Calu3 (cell line): Measurements from ENCODE around the gene FGF14. TPM values are rescaled to one million over a fixed set of nuclear protein-coding genes. Genes with fewer than 3 reads are reported as not detected.

Source experiments
- BruUV-seq: library from RNA; stranded (reverse); fragments of 400-500 nt; replicated peaks from 2 replicates; lab custom pipeline; 2021; lab: Mats Ljungman, UMichigan
- CTCF ChIA-PET: fragments of 300-600 bp; sonication (Branson Sonifier 250); formaldehyde crosslinking; loops from one replicate; lab custom pipeline; 2022; ENCODE audit warnings: antibody characterized with exemption; lab: Charles Lee
- DNase-seq: peaks from one replicate; pipeline ENCODE4 v3.0.0; 2022
- H3K27ac Mint-ChIP-seq: one replicate; pipeline ENCODE4 v1.8.0; 2022; ENCODE audit warnings: mixed read lengths; ENCODE audit not compliant: unreplicated experiment
- H3K27me3 Mint-ChIP-seq: one replicate; pipeline ENCODE4 v1.8.0; 2022; ENCODE audit warnings: mixed read lengths; ENCODE audit not compliant: unreplicated experiment
- H3K36me3 Mint-ChIP-seq: one replicate; pipeline ENCODE4 v1.8.0; 2022; ENCODE audit warnings: mild to moderate bottlenecking, moderate library complexity, mixed read lengths; ENCODE audit not compliant: insufficient read depth, unreplicated experiment
- H3K4me1 Mint-ChIP-seq: one replicate; pipeline ENCODE4 v1.8.0; 2022; ENCODE audit warnings: mild to moderate bottlenecking, low read depth, mixed read lengths; ENCODE audit not compliant: unreplicated experiment
- H3K4me3 Mint-ChIP-seq: one replicate; pipeline ENCODE4 v1.8.0; 2022; ENCODE audit warnings: mild to moderate bottlenecking, low read depth, moderate library complexity, mixed read lengths; ENCODE audit not compliant: unreplicated experiment
- H3K9me3 Mint-ChIP-seq: one replicate; pipeline ENCODE4 v1.8.0; 2022; ENCODE audit warnings: low read depth, mixed read lengths; ENCODE audit not compliant: unreplicated experiment
- intact Hi-C: fragments of 100-400 bp; cut with micrococcal nuclease; formaldehyde crosslinking; loops from one replicate; pipeline ENCODE4 v1.10.0; 2022; ENCODE audit not compliant: unreplicated experiment
- total RNA-seq: library from RNA; stranded (reverse); gene quantifications from 2 replicates; pipeline ENCODE4 v1.2.3, GENCODE V29; 2022
- TF ChIP-seq, protein P1 (sequence below): fragments of 200-600 bp; IDR thresholded peaks from one replicate; pipeline ENCODE4 v1.8.0; 2022; ENCODE audit warnings: antibody characterized with exemption; ENCODE audit not compliant: unreplicated experiment

The FGF14 gene
- total RNA-seq, 1 experiment from 2014 or later = 0.21 TPM

DNA sequence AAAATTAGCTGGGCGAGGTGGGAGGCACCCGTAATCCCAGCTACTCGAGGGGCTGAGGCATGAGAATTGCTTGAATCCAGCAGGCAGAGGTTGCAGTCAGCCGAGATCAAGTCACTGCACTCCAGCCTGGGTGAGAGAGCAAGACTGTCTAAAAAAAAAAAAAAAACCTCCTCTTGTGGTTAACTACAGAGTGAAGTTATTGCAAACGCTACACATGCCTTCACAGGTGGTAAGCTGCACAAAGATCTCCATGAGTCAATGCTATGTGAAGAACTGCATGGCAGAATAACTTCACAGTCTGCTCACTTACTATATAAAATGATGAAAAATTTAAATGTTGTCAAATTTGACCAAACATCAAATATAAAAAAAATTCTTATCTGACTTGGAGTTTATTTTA, 436.8 kb downstream of the FGF14 start:
- Mint-ChIP-seq H3K9me3 (no peaks in the 10 kb centered on the region), H3K27ac (no peak overlapping the region), H3K27me3 (no peaks in the 10 kb centered on the region), H3K4me3 (no peak overlapping the region), H3K4me1 (no peaks in the 10 kb centered on the region), H3K36me3 (no peaks in the 10 kb centered on the region)
- BruUV-seq = no TSS peak
- TF ChIP-seq, protein P1, sequence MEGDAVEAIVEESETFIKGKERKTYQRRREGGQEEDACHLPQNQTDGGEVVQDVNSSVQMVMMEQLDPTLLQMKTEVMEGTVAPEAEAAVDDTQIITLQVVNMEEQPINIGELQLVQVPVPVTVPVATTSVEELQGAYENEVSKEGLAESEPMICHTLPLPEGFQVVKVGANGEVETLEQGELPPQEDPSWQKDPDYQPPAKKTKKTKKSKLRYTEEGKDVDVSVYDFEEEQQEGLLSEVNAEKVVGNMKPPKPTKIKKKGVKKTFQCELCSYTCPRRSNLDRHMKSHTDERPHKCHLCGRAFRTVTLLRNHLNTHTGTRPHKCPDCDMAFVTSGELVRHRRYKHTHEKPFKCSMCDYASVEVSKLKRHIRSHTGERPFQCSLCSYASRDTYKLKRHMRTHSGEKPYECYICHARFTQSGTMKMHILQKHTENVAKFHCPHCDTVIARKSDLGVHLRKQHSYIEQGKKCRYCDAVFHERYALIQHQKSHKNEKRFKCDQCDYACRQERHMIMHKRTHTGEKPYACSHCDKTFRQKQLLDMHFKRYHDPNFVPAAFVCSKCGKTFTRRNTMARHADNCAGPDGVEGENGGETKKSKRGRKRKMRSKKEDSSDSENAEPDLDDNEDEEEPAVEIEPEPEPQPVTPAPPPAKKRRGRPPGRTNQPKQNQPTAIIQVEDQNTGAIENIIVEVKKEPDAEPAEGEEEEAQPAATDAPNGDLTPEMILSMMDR = no peak
- intact Hi-C loops = no loop called here
- DNase-seq = no peak
- CTCF ChIA-PET = no interaction called here

DNA sequence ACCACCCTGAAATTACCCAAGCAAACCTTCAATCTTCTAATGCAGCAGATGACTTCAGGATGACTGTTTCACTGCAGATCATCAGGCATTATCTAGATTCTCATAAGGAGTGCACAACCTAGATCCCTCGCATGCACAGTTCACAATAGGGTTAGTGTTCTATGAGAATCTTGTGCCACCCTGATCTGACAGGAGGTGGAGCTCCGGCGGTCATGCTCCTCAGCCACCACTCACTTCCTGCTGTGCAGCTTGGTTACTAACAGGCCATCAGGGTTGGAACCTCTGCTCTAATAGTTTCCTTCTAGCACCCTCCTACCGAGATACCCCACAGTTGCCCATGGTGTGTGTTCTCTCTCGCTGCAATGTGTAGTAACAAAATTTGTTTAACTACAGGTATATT, 442.8 kb downstream of the FGF14 start:
- Mint-ChIP-seq H3K4me3 (no peak overlapping the region), H3K4me1 (no peaks in the 10 kb centered on the region), H3K9me3 (no peaks in the 10 kb centered on the region), H3K27ac (no peak overlapping the region), H3K36me3 (no peaks in the 10 kb centered on the region), H3K27me3 (no peaks in the 10 kb centered on the region)
- no TSS peak for BruUV-seq
- peak; percentile 9 for DNase-seq
- TF ChIP-seq, protein P1 = no peak
- intact Hi-C loops = no loop called here
- CTCF ChIA-PET = no interaction called here

DNA sequence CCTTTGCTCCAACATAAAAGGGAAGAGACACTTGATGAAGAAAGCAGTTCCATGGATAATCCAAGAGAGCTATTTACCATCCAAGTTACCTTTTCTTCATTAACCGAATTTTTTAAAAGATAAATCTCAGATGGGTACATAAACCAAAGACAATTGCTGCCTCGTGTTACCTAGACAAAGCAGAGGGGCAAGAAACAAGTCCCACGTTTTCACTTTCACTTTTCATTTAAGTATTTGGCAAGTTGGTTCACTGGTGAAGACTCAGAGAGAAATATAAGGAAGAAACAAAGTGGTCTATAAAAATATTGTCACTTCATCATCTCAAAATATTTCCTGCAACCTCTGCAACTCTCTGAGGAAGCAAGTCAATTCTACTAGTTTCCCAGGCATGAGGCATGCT, 446.1 kb downstream of the FGF14 start:
- Mint-ChIP-seq H3K9me3 (no peaks in the 10 kb centered on the region), H3K4me1 (no peaks in the 10 kb centered on the region), H3K27me3 (no peaks in the 10 kb centered on the region), H3K4me3 (no peak overlapping the region), H3K27ac (no peak overlapping the region), H3K36me3 (no peaks in the 10 kb centered on the region)
- intact Hi-C loops = no loop called here
- no TSS peak for BruUV-seq
- CTCF ChIA-PET = no interaction called here
- no peak for DNase-seq
- TF ChIP-seq, protein P1 = no peak

DNA sequence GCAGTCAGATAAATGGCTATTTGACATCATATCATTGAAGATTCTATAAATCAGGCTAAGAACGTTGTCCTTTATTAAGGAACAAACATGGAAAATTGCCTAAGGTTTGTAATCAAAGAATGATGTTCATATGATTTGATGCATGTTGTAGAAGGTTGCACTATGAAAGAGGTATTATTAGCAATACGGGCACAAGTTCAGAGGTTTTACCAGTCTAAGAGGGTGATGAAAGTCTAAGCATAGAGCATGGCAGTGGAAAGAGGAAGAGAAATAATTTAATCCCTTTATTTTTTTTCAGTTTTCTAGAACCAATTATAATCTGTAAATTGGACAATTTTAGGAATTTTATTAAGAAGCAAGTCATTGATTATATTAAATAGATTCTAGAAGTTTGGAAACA, 450.7 kb downstream of the FGF14 start:
- intact Hi-C loops = no loop called here
- Mint-ChIP-seq H3K4me1 (no peaks in the 10 kb centered on the region), H3K36me3 (no peaks in the 10 kb centered on the region), H3K4me3 (no peak overlapping the region), H3K27me3 (no peaks in the 10 kb centered on the region), H3K27ac (no peak overlapping the region), H3K9me3 (no peaks in the 10 kb centered on the region)
- CTCF ChIA-PET = no interaction called here
- no TSS peak for BruUV-seq
- TF ChIP-seq, protein P1 = no peak
- no peak for DNase-seq
